ENCODE measurements around the gene DOCK3.
"Not testable (repeated sequence)": the region's sequence is repeated elsewhere in the genome, so short reads cannot be mapped to it uniquely, and the experiment has no call there.

GRCh38 chr3:50874876-50875275 lies 200.1 kb downstream of the DOCK3 start:
- TF ChIP-seq CTCF (conservative IDR thresholded peaks at IDR 0.05; ENCODE audit: low read depth, low read length); EZH2 (IDR thresholded peaks at IDR 0.05; ENCODE audit: low read length, unreplicated experiment): not testable (repeated sequence)

Data from PC-3 (cell line).